GM21825 (cell line): Measurements from ENCODE around the gene MEF2B.
"Not testable (repeated sequence)": the region's sequence is repeated elsewhere in the genome, so short reads cannot be mapped to it uniquely, and the experiment has no call there.

Source experiments
- ATAC-seq: cut with Tn5 transposase; IDR thresholded peaks from one replicate; pipeline ENCODE4 v1.9.1; 2021; ENCODE audit warnings: mild to moderate bottlenecking, moderate library complexity; ENCODE audit not compliant: unreplicated experiment

Gene MEF2B

DNA sequence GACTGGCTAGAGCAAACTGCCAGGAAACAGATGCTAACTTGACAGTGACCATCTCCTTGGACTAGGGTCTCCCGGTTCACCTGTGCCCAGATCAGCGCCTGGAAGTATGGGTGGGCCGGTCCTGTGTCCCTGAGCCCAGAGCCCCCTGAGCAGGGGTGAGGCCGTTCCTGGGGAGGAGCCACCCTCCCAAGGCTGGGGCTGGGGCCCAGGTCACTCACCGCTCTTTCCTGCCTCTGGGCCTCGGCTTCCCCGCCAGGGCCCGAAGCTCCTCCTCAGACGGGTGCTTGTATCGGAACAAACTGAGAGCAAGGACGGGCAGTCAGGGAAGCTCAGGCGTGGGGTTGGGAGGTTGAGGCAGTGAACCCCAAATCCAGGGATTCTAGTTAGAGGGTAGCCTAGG lies 37.2 kb downstream of the MEF2B start:
- no peak for ATAC-seq

DNA sequence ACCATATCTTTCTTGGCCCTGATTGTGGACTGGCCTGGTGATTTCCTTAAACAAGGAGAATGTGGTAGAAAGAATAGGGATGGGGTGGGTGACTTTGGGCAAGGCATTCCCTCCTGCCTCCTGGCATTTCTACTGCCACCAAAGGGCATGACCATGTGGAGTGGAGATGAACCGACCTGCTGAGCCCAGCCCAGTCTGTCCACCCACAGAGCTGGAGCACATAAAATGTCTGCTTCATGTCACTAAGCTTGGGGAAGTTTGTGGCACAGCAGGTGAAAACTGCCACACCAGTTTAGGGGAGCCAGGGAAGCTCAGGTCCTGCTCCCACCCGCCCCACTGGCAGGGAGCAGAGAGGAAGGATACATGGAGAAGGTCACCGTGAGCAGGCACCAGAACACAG lies 38.1 kb downstream of the MEF2B start:
- ATAC-seq: no peak

GRCh38 chr19:19126102-19126501 lies 44.0 kb downstream of the MEF2B start:
- no peak for ATAC-seq

DNA sequence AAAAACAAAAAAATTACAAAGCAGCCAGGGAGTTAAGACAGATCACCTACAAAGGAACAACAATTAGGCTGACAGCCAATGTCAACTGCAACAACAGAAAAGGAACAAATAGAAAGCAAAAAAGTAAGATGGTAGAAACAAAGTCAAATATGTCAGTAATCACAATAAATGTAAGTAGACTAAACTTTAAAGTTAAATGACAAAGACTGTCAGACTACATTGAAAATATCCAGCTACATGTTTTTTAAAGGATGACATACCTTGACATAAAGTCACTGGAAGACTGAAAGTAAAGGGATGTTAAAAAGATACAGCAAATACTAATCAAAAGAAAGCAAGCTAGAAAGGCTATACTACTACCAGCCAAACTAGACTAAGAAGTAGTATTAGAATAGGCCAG lies 46.7 kb downstream of the MEF2B start:
- ATAC-seq: no peak

GRCh38 chr19:19122902-19123301 lies 47.2 kb downstream of the MEF2B start:
- ATAC-seq: no peak

GRCh38 chr19:19121371-19121770 lies 48.7 kb downstream of the MEF2B start:
- ATAC-seq: no peak

DNA sequence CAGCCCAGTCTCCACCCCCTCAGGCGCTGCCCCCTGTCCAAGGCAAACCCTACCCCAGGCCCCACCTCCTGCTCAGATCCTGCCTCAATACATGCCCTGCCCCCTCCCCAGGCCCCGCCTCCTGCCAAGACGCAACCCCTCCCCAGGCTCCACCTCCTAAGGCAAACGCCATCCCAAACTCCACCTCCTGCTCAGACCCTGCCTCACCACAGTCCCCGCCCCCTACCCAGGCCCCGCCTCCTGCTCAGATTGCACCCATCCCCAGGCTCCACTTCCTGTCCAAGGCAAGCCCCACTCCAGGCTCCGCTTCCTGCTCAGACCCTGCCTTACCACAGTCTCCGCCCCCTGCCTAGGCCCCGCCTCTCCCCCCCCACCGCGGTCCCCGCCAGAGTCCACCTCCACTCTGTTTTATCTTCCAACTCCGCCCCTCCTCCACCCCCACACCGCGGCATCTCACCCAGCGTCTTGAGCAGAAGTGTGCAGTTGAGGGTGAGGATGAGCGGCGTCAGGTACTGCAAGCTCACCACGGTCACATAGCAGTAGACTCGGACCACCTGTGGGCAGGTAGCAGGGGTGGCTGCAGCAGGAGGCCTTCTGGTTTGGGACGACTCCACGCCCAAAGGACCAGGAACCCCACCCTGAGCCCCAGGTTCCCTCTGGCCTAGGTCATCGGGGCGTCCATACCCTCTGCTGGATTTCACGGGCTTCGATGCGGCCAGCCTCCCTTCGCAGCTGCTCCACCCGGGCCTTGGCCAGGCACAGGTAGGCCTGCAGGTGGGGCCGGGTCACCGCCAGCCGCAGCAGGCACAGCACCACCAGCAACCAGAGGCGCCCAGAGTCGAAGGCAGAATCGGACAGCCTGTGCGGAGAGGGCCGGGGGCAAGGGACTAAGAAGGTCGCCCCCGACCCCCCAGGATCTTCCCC lies 49.5 kb downstream of the MEF2B start:
- no peak for ATAC-seq

DNA sequence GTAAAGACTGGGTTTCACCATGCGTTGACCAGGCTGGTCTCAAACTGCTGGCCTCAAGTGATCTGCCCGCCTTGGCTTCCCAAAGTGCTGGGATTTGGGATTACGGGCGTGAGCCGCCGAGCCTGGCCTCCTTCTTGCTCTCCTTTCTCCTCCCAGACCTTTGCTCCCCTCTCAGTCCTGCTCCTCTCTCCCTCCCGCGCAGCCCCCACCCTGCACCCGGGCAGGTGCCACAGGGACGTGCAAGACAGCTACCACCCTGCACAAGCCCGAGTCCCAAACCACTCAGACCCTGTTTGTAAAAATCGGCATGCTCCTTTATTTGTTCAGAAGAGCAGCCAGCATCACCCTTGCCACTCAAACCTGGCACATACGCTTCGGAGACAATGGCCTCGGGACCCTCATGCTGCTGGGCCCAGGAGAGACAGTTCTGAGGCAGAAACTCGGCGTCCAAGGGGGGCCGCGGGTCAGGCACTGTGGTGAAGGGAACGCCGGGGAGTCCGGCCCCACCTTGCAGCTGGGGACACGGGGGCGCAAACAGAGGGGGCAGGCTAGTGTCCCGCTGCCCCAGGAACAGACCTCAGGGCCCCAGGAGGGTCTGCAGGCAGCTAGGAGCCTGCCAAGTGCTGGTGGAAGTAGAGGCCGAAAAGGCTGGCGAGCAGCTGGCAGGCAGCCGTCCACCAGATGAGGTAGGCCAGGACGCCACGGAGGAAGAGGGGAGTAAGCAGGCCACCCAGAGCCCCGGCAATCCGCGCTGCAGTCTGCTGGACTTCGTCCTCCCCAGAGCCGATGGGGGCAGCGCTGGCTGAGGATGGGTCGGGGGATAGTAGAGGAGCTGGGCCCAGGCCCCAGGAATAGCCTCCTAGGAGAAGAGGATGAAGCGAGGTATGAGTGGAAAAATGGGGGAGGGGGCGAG lies 50.5 kb downstream of the MEF2B start:
- ATAC-seq: no peak

- no peak for ATAC-seq
Observed at GRCh38 chr19:19115954-19116353, 54.1 kb downstream of the MEF2B start.

GRCh38 chr19:19113040-19113626 lies 56.9 kb downstream of the MEF2B start:
- no peak for ATAC-seq

DNA sequence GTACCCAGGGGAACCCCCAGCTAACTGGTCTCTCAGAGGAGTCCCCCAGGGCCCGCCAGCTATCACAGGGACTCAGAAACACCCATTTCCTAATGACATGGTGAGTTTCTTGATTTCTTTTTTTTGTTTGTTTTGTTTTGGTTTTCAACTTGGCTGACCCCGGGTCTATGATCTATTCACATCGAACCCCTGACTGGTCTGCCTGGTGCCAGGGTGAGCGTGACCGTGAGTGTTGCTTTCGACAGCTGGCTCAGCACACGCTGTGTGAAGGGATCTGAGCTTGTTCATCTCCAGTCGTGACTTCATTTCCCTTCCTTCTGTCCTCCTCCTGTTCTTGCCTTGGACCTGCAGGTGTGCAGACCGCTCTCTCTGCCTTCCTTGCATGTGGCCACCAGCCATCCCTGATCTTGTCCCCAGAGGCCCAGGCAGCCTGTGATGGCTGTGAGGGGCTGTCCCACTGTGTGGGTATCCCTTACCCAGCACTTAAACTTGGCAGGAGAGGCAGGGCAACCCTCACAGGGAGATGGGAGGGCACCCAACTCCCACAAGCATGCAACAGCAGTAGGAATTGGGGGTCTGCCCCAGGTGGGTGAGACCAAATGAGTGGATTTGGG lies 58.0 kb downstream of the MEF2B start:
- ATAC-seq: no peak

DNA sequence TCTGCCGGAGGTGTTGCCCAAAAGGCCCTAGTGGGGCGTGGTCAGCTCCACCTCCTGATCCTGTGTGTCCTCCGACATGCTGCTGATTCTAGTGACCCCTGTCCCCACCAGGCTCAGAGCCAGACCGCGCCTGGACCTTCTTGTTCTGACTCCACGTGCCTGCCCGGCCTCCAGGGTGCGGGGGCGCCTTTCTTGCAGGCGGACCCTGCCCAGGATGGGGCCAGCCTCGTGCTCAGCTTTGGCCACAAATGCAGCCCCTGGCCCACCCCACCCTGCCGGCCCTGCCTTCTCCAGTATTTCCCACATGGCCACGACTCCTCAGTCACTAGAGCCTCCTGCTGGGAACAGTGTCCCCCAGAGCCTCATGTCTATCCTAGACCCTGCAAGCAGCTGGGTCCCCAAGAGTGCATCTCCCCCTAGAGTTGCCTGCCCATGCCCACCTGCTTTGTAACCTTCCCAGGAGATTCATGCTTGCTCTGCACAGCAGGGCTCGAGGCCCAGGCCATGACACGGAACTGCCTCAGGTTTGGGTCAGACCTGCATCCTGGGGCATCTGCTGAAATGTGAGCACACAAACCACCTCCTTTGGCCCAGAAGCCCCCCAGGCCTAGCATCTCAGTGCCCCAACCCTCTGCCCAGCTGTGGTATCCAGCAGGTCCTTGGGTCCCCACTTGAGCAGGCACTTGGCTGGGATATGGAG lies 58.8 kb downstream of the MEF2B start:
- ATAC-seq: no peak

- no peak for ATAC-seq
Observed at GRCh38 chr19:19110410-19111135, 59.5 kb downstream of the MEF2B start.

- no peak for ATAC-seq
Observed at GRCh38 chr19:19109601-19110000, 60.5 kb downstream of the MEF2B start.

- ATAC-seq: no peak
Observed at GRCh38 chr19:19107654-19108053, 62.4 kb downstream of the MEF2B start.

GRCh38 chr19:19106938-19107337 lies 63.1 kb downstream of the MEF2B start:
- not testable (repeated sequence) for ATAC-seq

- ATAC-seq: no peak
Observed at GRCh38 chr19:19106056-19106551, 64.0 kb downstream of the MEF2B start.

GRCh38 chr19:19105365-19106055 lies 64.6 kb downstream of the MEF2B start:
- no peak for ATAC-seq

DNA sequence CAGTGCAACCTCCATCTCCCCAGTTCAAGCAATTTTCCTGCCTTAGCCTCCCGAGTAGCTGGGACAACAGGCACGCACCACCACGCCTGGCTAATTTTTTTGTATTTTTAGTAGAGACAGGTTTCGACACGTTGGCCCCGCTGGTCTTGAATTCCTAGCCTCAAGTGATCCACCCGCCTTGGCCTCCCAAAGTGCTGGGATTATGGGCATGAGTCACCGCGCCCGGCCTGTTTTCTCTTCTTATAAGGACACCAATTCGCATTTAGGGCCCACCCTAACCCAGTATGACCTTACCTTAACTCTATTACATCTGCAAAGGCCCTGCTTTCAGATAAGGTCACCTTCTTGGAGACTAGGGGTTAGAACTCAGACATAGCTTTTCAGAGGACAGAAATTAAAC lies 66.9 kb downstream of the MEF2B start:
- no peak for ATAC-seq
